ENCODE measurements around the gene TMEM179B. TPM values are rescaled to one million over a fixed set of nuclear protein-coding genes. Genes with fewer than 3 reads are reported as not detected.

TMEM179B gene
- total and polyA plus RNA-seq, 2 of the 13 experiments (the other 11 are each of a cell fraction or from before 2014, with no cell fraction given), result 24.8 to 25.7 TPM

DNA sequence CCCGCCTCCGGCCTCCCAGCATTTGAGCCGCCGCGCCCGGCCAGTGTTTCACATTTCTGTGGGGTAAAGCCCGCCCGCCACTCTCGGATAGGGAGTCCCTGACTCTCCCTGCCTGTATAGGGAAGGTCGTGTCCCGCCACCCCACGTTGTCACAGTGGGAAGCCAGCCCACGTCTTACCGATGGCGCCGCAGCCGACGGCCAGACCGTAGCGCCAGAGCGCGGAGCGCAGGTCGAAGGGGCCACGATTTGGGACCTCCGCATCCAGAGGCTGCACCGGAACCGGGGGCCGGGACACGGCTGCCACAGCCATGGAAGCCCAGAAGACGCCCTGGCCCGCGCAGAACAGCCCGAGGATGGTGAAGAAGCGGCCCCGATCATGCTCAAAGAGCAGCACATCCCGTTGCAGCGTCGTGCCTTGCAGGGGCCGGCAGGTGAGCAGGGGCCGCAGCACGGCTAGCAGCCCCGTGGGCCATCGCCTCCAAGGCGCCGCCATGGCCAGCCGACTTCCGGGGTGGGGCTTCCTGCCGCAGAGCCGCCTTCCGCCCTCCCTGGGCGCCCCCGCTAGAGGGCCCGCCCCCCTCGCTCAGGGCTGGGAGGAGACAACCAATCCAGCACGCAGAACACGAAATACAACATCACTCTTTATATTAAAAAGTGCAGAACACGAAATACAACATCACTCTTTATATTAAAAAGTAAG is 4.4 kb downstream of the TMEM179B start, which contains the start of gene TMEM223 (continued):
- TF ChIP-seq BRCA1 (CRISPR knock-in tag; IDR thresholded peaks at IDR 0.05), result no peak
- TF ChIP-seq, protein P1, sequence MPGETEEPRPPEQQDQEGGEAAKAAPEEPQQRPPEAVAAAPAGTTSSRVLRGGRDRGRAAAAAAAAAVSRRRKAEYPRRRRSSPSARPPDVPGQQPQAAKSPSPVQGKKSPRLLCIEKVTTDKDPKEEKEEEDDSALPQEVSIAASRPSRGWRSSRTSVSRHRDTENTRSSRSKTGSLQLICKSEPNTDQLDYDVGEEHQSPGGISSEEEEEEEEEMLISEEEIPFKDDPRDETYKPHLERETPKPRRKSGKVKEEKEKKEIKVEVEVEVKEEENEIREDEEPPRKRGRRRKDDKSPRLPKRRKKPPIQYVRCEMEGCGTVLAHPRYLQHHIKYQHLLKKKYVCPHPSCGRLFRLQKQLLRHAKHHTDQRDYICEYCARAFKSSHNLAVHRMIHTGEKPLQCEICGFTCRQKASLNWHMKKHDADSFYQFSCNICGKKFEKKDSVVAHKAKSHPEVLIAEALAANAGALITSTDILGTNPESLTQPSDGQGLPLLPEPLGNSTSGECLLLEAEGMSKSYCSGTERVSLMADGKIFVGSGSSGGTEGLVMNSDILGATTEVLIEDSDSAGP (CRISPR knock-in tag; IDR thresholded peaks at IDR 0.05; ENCODE audit: borderline replicate concordance), result peak; percentile 91
- TF ChIP-seq, protein P2, sequence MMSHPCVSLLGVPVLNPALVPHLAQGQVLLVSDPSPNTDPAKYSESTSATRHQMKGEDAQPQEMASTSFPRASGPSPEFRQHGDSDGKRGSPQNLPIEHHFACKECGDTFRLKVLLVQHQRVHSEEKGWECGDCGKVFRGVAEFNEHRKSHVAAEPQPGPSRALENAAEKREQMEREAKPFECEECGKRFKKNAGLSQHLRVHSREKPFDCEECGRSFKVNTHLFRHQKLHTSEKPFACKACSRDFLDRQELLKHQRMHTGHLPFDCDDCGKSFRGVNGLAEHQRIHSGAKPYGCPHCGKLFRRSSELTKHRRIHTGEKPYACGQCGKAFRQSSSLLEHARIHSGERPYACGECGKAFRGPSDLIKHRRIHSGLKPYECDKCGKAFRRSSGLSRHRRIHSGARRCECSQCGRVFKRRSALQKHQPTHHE (CRISPR knock-in tag; IDR thresholded peaks at IDR 0.05; ENCODE audit: borderline replicate concordance), result no peak
- TF ChIP-seq, protein P3, sequence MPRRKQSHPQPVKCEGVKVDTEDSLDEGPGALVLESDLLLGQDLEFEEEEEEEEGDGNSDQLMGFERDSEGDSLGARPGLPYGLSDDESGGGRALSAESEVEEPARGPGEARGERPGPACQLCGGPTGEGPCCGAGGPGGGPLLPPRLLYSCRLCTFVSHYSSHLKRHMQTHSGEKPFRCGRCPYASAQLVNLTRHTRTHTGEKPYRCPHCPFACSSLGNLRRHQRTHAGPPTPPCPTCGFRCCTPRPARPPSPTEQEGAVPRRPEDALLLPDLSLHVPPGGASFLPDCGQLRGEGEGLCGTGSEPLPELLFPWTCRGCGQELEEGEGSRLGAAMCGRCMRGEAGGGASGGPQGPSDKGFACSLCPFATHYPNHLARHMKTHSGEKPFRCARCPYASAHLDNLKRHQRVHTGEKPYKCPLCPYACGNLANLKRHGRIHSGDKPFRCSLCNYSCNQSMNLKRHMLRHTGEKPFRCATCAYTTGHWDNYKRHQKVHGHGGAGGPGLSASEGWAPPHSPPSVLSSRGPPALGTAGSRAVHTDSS (CRISPR knock-in tag; conservative IDR thresholded peaks at IDR 0.05), result no peak
- TF ChIP-seq ZNF253 (CRISPR knock-in tag; IDR thresholded peaks at IDR 0.05; ENCODE audit: borderline replicate concordance), result peak; percentile 88; the same call in 1 of the 2 replicates
- TF ChIP-seq ZSCAN9 (CRISPR knock-in tag; IDR thresholded peaks at IDR 0.05; ENCODE audit: borderline replicate concordance), result peak; percentile 79
- TF ChIP-seq, protein P4, sequence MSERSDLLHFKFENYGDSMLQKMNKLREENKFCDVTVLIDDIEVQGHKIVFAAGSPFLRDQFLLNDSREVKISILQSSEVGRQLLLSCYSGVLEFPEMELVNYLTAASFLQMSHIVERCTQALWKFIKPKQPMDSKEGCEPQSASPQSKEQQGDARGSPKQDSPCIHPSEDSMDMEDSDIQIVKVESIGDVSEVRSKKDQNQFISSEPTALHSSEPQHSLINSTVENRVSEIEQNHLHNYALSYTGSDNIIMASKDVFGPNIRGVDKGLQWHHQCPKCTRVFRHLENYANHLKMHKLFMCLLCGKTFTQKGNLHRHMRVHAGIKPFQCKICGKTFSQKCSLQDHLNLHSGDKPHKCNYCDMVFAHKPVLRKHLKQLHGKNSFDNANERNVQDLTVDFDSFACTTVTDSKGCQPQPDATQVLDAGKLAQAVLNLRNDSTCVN (CRISPR knock-in tag; IDR thresholded peaks at IDR 0.05; ENCODE audit: borderline replicate concordance), result peak; percentile 26; the same call in 1 of the 2 replicates
- no peak for TF ChIP-seq NR2F1 (CRISPR knock-in tag; IDR thresholded peaks at IDR 0.05)
- no peak for TF ChIP-seq CC2D1A (CRISPR knock-in tag; IDR thresholded peaks at IDR 0.05)
- TF ChIP-seq, protein P5, sequence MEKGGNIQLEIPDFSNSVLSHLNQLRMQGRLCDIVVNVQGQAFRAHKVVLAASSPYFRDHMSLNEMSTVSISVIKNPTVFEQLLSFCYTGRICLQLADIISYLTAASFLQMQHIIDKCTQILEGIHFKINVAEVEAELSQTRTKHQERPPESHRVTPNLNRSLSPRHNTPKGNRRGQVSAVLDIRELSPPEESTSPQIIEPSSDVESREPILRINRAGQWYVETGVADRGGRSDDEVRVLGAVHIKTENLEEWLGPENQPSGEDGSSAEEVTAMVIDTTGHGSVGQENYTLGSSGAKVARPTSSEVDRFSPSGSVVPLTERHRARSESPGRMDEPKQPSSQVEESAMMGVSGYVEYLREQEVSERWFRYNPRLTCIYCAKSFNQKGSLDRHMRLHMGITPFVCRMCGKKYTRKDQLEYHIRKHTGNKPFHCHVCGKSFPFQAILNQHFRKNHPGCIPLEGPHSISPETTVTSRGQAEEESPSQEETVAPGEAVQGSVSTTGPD (CRISPR knock-in tag; IDR thresholded peaks at IDR 0.05), result no peak
- TF ChIP-seq, protein P6, sequence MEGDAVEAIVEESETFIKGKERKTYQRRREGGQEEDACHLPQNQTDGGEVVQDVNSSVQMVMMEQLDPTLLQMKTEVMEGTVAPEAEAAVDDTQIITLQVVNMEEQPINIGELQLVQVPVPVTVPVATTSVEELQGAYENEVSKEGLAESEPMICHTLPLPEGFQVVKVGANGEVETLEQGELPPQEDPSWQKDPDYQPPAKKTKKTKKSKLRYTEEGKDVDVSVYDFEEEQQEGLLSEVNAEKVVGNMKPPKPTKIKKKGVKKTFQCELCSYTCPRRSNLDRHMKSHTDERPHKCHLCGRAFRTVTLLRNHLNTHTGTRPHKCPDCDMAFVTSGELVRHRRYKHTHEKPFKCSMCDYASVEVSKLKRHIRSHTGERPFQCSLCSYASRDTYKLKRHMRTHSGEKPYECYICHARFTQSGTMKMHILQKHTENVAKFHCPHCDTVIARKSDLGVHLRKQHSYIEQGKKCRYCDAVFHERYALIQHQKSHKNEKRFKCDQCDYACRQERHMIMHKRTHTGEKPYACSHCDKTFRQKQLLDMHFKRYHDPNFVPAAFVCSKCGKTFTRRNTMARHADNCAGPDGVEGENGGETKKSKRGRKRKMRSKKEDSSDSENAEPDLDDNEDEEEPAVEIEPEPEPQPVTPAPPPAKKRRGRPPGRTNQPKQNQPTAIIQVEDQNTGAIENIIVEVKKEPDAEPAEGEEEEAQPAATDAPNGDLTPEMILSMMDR (CRISPR knock-in tag; IDR thresholded peaks at IDR 0.05), result peak; percentile 39; the same call in 1 of the 2 replicates
- peak; percentile 55; the same call in 1 of the 2 replicates for TF ChIP-seq ZNF430 (CRISPR knock-in tag; IDR thresholded peaks at IDR 0.05)
- no peak for TF ChIP-seq CREB1 (IDR thresholded peaks at IDR 0.05)
- TF ChIP-seq CREB1 (CRISPR knock-in tag; IDR thresholded peaks at IDR 0.05), result no peak
- TF ChIP-seq TBL1XR1 (IDR thresholded peaks at IDR 0.05; ENCODE audit: borderline replicate concordance, low read length, partially characterized antibody), result no peak
- TF ChIP-seq TGIF2 (CRISPR knock-in tag; IDR thresholded peaks at IDR 0.05), result peak; percentile 39; the same call in 1 of the 2 replicates
- no peak for TF ChIP-seq TEAD3 (CRISPR knock-in tag; optimal IDR thresholded peaks at IDR 0.05; ENCODE audit: borderline replicate concordance)
- no peak for TF ChIP-seq ZBTB42 (CRISPR knock-in tag; IDR thresholded peaks at IDR 0.05)
- no peak for TF ChIP-seq ZKSCAN1 (IDR thresholded peaks at IDR 0.05; ENCODE audit: low read length)
- no peak for TF ChIP-seq ZNF235 (CRISPR knock-in tag; IDR thresholded peaks at IDR 0.05; ENCODE audit: borderline replicate concordance)
- TF ChIP-seq KAT8 (CRISPR knock-in tag; IDR thresholded peaks at IDR 0.05), result peak; percentile 94
